A204.1 (cell line): ENCODE results near the gene IQCN.

Source experiments
- FAIRE-seq: peaks from 2 replicates; lab custom pipeline; 2012; peaks lifted over from hg19 to GRCh38; lab: Jason Lieb, UNC

Gene IQCN

GRCh38 chr19:18208098-18208951 lies 65.9 kb downstream of the IQCN start:
- no peak for FAIRE-seq
